HL-60 (cell line): ENCODE data around the gene ULBP1.
"Not testable (repeated sequence)": the region's sequence is repeated elsewhere in the genome, so short reads cannot be mapped to it uniquely, and the experiment has no call there.

ENCODE experiments used
- DNase-seq, 2 experiments: peaks; one replicate each; pipeline ENCODE4 v3.0.0-alpha.2; 2010 to 2020; ENCODE audit warnings: low read depth in 1 of 2, low spot score in 1 of 2
- H3K27ac ChIP-seq: fragments of 250-450 bp; sonication (Bioruptor Pico); replicated peaks from 2 replicates; pipeline ENCODE4 v1.5.1; 2020; ENCODE audit warnings: mild to moderate bottlenecking, moderate library complexity
- H3K27me3 ChIP-seq: fragments of 250-450 bp; sonication (Bioruptor Pico); 2 replicates; pipeline ENCODE4 v1.5.1; 2021; ENCODE audit warnings: mild to moderate bottlenecking, moderate library complexity; ENCODE audit not compliant: insufficient read depth, poor library complexity, severe bottlenecking
- H3K4me3 ChIP-seq: replicated peaks from 2 replicates; pipeline ENCODE4 v1.5.1; 2011; ENCODE audit warnings: mild to moderate bottlenecking, control low read depth, low read length; ENCODE audit not compliant: insufficient read depth
- GABPA ChIP-seq: IDR thresholded peaks from 2 replicates; pipeline ENCODE4 v1.6.1; 2012; ENCODE audit warnings: low read depth
- POLR2AphosphoS5 ChIP-seq: IDR thresholded peaks from 2 replicates; pipeline ENCODE4 v1.6.1; 2012; ENCODE audit warnings: low read depth
- REST ChIP-seq: IDR thresholded peaks from 2 replicates; pipeline ENCODE4 v1.6.1; 2012; ENCODE audit warnings: low read depth; ENCODE audit not compliant: insufficient replicate concordance
- SPI1 ChIP-seq: IDR thresholded peaks from 2 replicates; pipeline ENCODE4 v1.6.1; 2012; ENCODE audit warnings: low read depth, mild to moderate bottlenecking, borderline replicate concordance
- TF ChIP-seq, protein P1 (sequence below): IDR thresholded peaks from one replicate; pipeline ENCODE4 v1.5.1; 2011; ENCODE audit warnings: low read length, control low read depth, inconsistent platforms; ENCODE audit not compliant: insufficient read depth

Gene ULBP1

GRCh38 chr6:149918151-149918905 is 45.4 kb upstream of the ULBP1 start:
- peaks cover 5% of the 10 kb centered on the region for H3K27me3 ChIP-seq
- no peak overlapping the region for H3K27ac ChIP-seq
- no peak for DNase-seq
- no peak overlapping the region for H3K4me3 ChIP-seq
- TF ChIP-seq POLR2AphosphoS5 (no peak), GABPA (no peak), SPI1 (no peak), REST (no peak)
- TF ChIP-seq, protein P1, sequence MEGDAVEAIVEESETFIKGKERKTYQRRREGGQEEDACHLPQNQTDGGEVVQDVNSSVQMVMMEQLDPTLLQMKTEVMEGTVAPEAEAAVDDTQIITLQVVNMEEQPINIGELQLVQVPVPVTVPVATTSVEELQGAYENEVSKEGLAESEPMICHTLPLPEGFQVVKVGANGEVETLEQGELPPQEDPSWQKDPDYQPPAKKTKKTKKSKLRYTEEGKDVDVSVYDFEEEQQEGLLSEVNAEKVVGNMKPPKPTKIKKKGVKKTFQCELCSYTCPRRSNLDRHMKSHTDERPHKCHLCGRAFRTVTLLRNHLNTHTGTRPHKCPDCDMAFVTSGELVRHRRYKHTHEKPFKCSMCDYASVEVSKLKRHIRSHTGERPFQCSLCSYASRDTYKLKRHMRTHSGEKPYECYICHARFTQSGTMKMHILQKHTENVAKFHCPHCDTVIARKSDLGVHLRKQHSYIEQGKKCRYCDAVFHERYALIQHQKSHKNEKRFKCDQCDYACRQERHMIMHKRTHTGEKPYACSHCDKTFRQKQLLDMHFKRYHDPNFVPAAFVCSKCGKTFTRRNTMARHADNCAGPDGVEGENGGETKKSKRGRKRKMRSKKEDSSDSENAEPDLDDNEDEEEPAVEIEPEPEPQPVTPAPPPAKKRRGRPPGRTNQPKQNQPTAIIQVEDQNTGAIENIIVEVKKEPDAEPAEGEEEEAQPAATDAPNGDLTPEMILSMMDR, result no peak

DNA sequence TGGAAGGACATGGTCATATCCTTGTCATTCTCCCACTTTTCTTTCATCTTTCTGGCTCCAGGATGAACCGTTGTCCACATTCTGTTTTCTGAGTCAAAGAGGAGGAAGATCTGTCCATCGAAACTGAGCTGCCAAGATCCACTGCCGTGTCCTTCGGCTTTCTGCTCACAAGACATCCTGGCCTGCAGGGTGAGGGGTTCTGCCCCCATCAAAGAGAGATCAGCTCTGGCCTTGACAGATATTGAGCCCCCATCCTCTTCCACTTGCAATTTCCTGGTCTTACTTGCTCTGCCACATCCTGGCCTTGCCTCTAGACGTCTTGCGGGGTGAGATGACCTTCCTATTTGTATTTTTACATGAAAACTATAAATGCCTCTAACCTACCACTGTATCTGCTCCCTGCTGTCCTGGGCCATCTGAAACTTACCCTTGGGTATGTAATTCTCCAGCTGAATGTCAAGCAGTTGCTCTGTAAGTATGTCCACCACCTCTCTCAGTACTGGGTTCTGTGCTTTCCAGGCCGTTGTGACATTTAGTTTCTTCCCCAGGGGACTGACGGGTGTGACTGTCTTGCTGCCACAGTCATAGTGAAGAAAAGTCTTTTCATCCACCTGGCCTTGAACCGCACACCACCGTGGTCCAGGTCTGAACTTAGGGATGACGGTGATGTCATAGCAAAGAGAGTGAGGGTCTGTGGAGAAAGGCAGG is 44.5 kb upstream of the ULBP1 start:
- not testable (repeated sequence) for DNase-seq, H3K27me3 ChIP-seq, H3K4me3 ChIP-seq, H3K27ac ChIP-seq

GRCh38 chr6:149919834-149920225 is 43.9 kb upstream of the ULBP1 start:
- no peak overlapping the region for H3K27ac ChIP-seq
- peaks cover 14% of the 10 kb centered on the region for H3K27me3 ChIP-seq
- no peak for DNase-seq
- no peak for TF ChIP-seq GABPA
- no peak for TF ChIP-seq SPI1
- TF ChIP-seq POLR2AphosphoS5, result no peak
- TF ChIP-seq, protein P1, result no peak
- no peak for TF ChIP-seq REST
- H3K4me3 ChIP-seq, result no peak overlapping the region

- Histone ChIP-seq H3K27me3 (peaks cover 18% of the 10 kb centered on the region), H3K27ac (no peak overlapping the region), H3K4me3 (no peak overlapping the region)
- DNase-seq, result no peak
- TF ChIP-seq REST, result no peak
- TF ChIP-seq GABPA, result no peak
- TF ChIP-seq, protein P1, result no peak
- no peak for TF ChIP-seq POLR2AphosphoS5
- TF ChIP-seq SPI1, result no peak
Observed at GRCh38 chr6:149921361-149921760, 42.4 kb upstream of the ULBP1 start.

GRCh38 chr6:149922091-149922490 is 41.7 kb upstream of the ULBP1 start:
- not testable (repeated sequence) for DNase-seq, H3K4me3 ChIP-seq, H3K27ac ChIP-seq
- H3K27me3 ChIP-seq, result peaks cover 18% of the 10 kb centered on the region
